HepG2 (cell line): Measurements from ENCODE around the gene SPTB. TPM values are rescaled to one million over a fixed set of nuclear protein-coding genes. Genes with fewer than 3 reads are reported as not detected.
A peak's percentile ranks its signal among the peaks of the same experiment; 100 is the strongest.

Experiments
- ATAC-seq: fragments of 200-7000 bp; cut with Tn5 transposase; 3 replicates; pipeline ENCODE4 v1.9.1; 2020; ENCODE audit warnings: mild to moderate bottlenecking, moderate library complexity
- BruUV-seq: library from RNA; stranded (reverse); fragments of 400-500 nt; replicated peaks from 2 replicates; lab custom pipeline; 2021; lab: Mats Ljungman, UMichigan
- CTCF ChIA-PET: fragments of 300-600 bp; formaldehyde crosslinking; extraction: SDS; loops from one replicate; lab custom pipeline; 2021; ENCODE audit warnings: low total read pairs, inconsistent platforms, low intra/inter-chr PET ratio; lab: Yijun Ruan, JAX
- POLR2A ChIA-PET: fragments of 350-600 bp; sonication (Branson Sonifier 250); formaldehyde crosslinking; loops from one replicate; lab custom pipeline; 2020; ENCODE audit warnings: antibody characterized with exemption, inconsistent platforms; lab: Yijun Ruan, JAX
- DNase-seq: peaks from one replicate; pipeline ENCODE4 v3.0.0-alpha.2; 2015; ENCODE audit warnings: low spot score
- FAIRE-seq: peaks from 3 replicates; lab custom pipeline; 2011; peaks lifted over from hg19 to GRCh38; lab: Jason Lieb, UNC
- H2AFZ ChIP-seq: one replicate; pipeline ENCODE4 v1.6.1; 2011; ENCODE audit warnings: low read length, inconsistent platforms
- H3K27ac ChIP-seq: fragments of 300-600 bp; 3 replicates; pipeline ENCODE4 v1.8.0; 2011; ENCODE audit warnings: mixed run types, mild to moderate bottlenecking, mixed read lengths, low read length, inconsistent platforms; ENCODE audit not compliant: insufficient read depth; ENCODE audit errors: extremely low read length
- H3K27me3 ChIP-seq, 2 experiments: fragments of 200-600 bp in 1 of 2; 2 replicates in 1 of 2; 3 replicates in 1 of 2; pipeline versions ENCODE4 v1.6.0 to v1.8.0; 2011; ENCODE audit warnings: low read length in 2 of 2, mild to moderate bottlenecking in 2 of 2, moderate library complexity in 2 of 2, inconsistent platforms in 1 of 2; ENCODE audit not compliant: insufficient read depth in 2 of 2, control insufficient read depth in 1 of 2
- H3K36me3 ChIP-seq, 2 experiments: fragments of 200-600 bp in 1 of 2; replicated peaks in 1 of 2; 2 replicates in 1 of 2; 3 replicates in 1 of 2; pipeline versions ENCODE4 v1.5.1 to v1.8.0; 2011; ENCODE audit warnings: low read length in 2 of 2, inconsistent platforms in 1 of 2; ENCODE audit not compliant: insufficient read depth in 2 of 2, control insufficient read depth in 1 of 2
- H3K4me1 ChIP-seq: 2 replicates; pipeline ENCODE4 v1.5.1; 2012; ENCODE audit warnings: low read length, inconsistent platforms; ENCODE audit not compliant: insufficient read depth
- H3K4me2 ChIP-seq: 2 replicates; pipeline ENCODE4 v1.6.0; 2011; ENCODE audit warnings: low read depth, low read length, inconsistent platforms
- H3K4me3 ChIP-seq, 3 experiments: fragments of 200-600 bp in 1 of 3; sonication (generic), shearing (Covaris generic) in 1 of 3; replicated peaks in 1 of 3; 2 replicates each; pipeline ENCODE4 v1.5.1; 2011 to 2016; ENCODE audit warnings: low read length in 3 of 3, inconsistent platforms in 2 of 3, low read depth in 2 of 3, mild to moderate bottlenecking in 2 of 3, control low read depth in 1 of 3, mixed read lengths in 1 of 3; ENCODE audit not compliant: insufficient read depth in 1 of 3
- H3K79me2 ChIP-seq: one replicate; pipeline ENCODE4 v1.6.1; 2011; ENCODE audit warnings: low read length, inconsistent platforms; ENCODE audit not compliant: insufficient read depth
- H3K9ac ChIP-seq: 2 replicates; pipeline ENCODE4 v1.6.0; 2011; ENCODE audit warnings: mild to moderate bottlenecking, low read depth, low read length, inconsistent platforms; ENCODE audit not compliant: insufficient read depth
- H3K9me3 ChIP-seq: 2 replicates; pipeline ENCODE4 v1.5.1; 2012; ENCODE audit warnings: mild to moderate bottlenecking, low read length
- H4K20me1 ChIP-seq: 2 replicates; pipeline ENCODE4 v1.6.0; 2011; ENCODE audit warnings: inconsistent platforms, mild to moderate bottlenecking, low read length, moderate library complexity; ENCODE audit not compliant: insufficient read depth
- CEBPG ChIP-seq: IDR thresholded peaks from 2 replicates; pipeline ENCODE4 v1.6.1; 2016
- KDM3A ChIP-seq: IDR thresholded peaks from 2 replicates; pipeline ENCODE4 v1.6.1; 2018; ENCODE audit warnings: low read depth, missing compliant biosample characterization
- SOX13 ChIP-seq, 3 experiments: fragments of 450-650 bp in 1 of 3; sonication (generic) in 1 of 3; formaldehyde crosslinking in 1 of 3; IDR thresholded peaks in 2 of 3; conservative IDR thresholded peaks in 1 of 3; 2 replicates each; pipeline versions ENCODE4 v1.5.0 to v1.6.1; 2016 to 2020; ENCODE audit warnings: antibody characterized with exemption in 1 of 3, mild to moderate bottlenecking in 1 of 3, missing compliant biosample characterization in 1 of 3, missing genetic modification reagents in 1 of 3, moderate library complexity in 1 of 3
- SOX6 ChIP-seq, 2 experiments: fragments of 450-650 bp in 1 of 2; sonication (generic) in 1 of 2; formaldehyde crosslinking in 1 of 2; IDR thresholded peaks; 2 replicates each; pipeline versions ENCODE4 v1.4.0 to v1.6.1; 2017 to 2020; ENCODE audit warnings: antibody characterized with exemption in 1 of 2, mild to moderate bottlenecking in 1 of 2, missing genetic modification reagents in 1 of 2
- TEAD3 ChIP-seq: optimal IDR thresholded peaks from 2 replicates; pipeline ENCODE3; 2016; ENCODE audit warnings: borderline replicate concordance
- ZBTB33 ChIP-seq: sonication (generic); formaldehyde crosslinking; IDR thresholded peaks from 2 replicates; pipeline ENCODE4 v1.4.0; 2020; ENCODE audit warnings: missing genetic modification reagents
- ZSCAN9 ChIP-seq: IDR thresholded peaks from 2 replicates; pipeline ENCODE4 v1.6.1; 2016; ENCODE audit warnings: borderline replicate concordance
- WGBS: methylation state at CpG from one replicate; pipeline ENCODE4 v1.1.6; 2017; ENCODE audit warnings: low lambda C conversion rate; 5-methylcytosine and 5-hydroxymethylcytosine counted together
- in situ Hi-C: cut with HindIII; loops from 2 replicates; pipeline ENCODE4 v1.10.0; 2017; ENCODE audit warnings: low pct_unique_long_range_greater_than_20kb; ENCODE audit not compliant: extremely low pct_ligation_motif_present
- intact Hi-C: fragments of 100-400 bp; cut with micrococcal nuclease; formaldehyde crosslinking; loops from one replicate; pipeline ENCODE4 v1.10.0; 2022; ENCODE audit not compliant: unreplicated experiment
- polyA plus RNA-seq, 8 experiments: library from polyadenylated mRNA; depleted of rRNA in 3 of 8; stranded (reverse) in 7 of 8; unstranded in 1 of 8; fragments of >200 nt; fragmentation: Illumina TruSeq in 4 of 8; extraction: Trizol in 4 of 8; gene quantifications; 2 replicates each; pipeline versions ENCODE4 v1.2.1 to v1.2.3, GENCODE V29; 2011 to 2016; ENCODE audit warnings: low read depth in 4 of 8, missing spikeins in 1 of 8, mixed read lengths in 1 of 8; ENCODE audit not compliant: insufficient read depth in 1 of 8
- total RNA-seq, 5 experiments: library from RNA; depleted of rRNA; stranded (reverse); fragments of >200 nt; fragmentation: Illumina TruSeq; extraction: Trizol; gene quantifications; 2 replicates each; pipeline ENCODE4 v1.2.3, GENCODE V29; 2016; ENCODE audit warnings: low read depth in 1 of 5

Gene SPTB
- total and polyA plus RNA-seq, 2 of the 13 experiments (the other 11 are each of a cell fraction or from before 2014, with no cell fraction given), result 0.01 to 0.02 TPM

GRCh38 chr14:64919618-64920017 is 39.9 kb upstream of the SPTB start:
- no peak overlapping the region for H2AFZ ChIP-seq
- H4K20me1 ChIP-seq, result 0 out of 2 replicates have a peak, but pooled peaks cover 3% of the 10 kb centered on the region
- peaks cover 33% of the 10 kb centered on the region for H3K4me1 ChIP-seq
- FAIRE-seq (no peak), ATAC-seq (no peak), DNase-seq (peak; percentile 12)
- ChIA-PET CTCF (no interaction called here), POLR2A (no interaction called here)
- H3K9ac ChIP-seq, result no peak overlapping the region
- no TSS peak for BruUV-seq
- no peak overlapping the region for H3K4me2 ChIP-seq
- H3K27me3 ChIP-seq, result no peaks in the 10 kb centered on the region
- no peak overlapping the region for H3K27ac ChIP-seq
- H3K79me2 ChIP-seq, result peaks cover 25% of the 10 kb centered on the region
- TF ChIP-seq KDM3A (CRISPR knock-in tag) (no peak), CEBPG (CRISPR knock-in tag) (peak; percentile 74), ZSCAN9 (CRISPR knock-in tag) (no peak), SOX13 (IDR thresholded peaks at IDR 0.05) (no peak), SOX13 (CRISPR knock-in tag; conservative IDR thresholded peaks at IDR 0.05 in 1 of 2, IDR thresholded peaks at IDR 0.05 in 1 of 2) (peak in 1 of 2 experiments; percentile 51; a peak in 2 of 4 replicates), TEAD3 (CRISPR knock-in tag) (peak; percentile 64), SOX6 (IDR thresholded peaks at IDR 0.05) (no peak), SOX6 (CRISPR knock-in tag; IDR thresholded peaks at IDR 0.05) (peak; percentile 20; the same call in 1 of the 2 replicates), ZBTB33 (CRISPR knock-in tag) (0 out of 2 replicates have a peak, but pooled peaks have one; percentile 10)
- H3K36me3 ChIP-seq, result peaks cover 0 to 9% of the 10 kb centered on the region in 2 experiments; a peak in 3 of 5 replicates
- in situ Hi-C loops (no loop called here), intact Hi-C loops (no loop called here)
- no peaks in the 10 kb centered on the region for H3K9me3 ChIP-seq
- 90% methylated on average over 5 of the region's 5 CpGs for WGBS
- H3K4me3 ChIP-seq, result no peak overlapping the region
